Stimulated activated CD8-positive, alpha-beta memory T cell treated with anti-CD3 and anti-CD28 coated beads, Interleukin-12 subunit alpha, Interleukin-12 subunit beta, amount 100 ng/mL, for 24 hours (primary cell): ENCODE data around the gene NKX2-1.

ENCODE experiments used
- DNase-seq: peaks from one replicate; pipeline ENCODE4 v3.0.0-alpha.2; 2020; ENCODE audit errors: extremely low read depth

The NKX2-1 gene

DNA sequence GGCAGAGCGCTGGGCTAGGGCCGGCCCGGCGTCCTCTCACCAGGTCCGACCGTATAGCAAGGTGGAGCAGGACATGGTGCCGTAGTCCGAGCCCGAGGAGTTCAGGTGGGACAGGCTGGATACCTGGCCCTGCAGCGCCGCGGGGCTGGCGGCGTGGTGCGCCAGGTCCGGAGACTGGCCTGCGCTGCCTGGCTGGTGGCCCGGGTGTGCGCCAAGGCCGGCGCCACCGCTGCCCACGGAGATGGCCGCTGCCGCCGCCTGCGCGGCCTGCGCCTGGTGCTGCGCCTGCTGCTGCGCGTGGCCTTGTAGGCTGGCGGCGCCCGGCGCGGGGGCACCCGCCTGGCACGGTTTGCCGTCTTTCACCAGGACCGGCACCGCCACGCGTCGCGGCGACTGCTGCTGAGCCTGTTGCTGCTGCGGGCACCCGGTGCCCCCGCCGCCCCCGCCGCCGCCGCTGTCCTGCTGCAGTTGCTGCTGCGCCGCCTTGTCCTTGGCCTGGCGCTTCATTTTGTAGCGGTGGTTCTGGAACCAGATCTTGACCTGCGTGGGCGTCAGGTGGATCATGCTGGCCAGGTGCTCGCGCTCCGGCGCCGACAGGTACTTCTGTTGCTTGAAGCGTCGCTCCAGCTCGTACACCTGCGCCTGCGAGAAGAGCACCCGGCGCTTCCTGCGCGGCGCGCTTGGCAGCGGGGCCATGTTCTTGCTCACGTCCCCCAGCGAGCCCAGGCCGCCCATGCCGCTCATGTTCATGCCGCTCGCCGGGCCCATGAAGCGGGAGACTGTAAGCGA is 2.6 kb downstream of the NKX2-1 start:
- DNase-seq = no peak

DNA sequence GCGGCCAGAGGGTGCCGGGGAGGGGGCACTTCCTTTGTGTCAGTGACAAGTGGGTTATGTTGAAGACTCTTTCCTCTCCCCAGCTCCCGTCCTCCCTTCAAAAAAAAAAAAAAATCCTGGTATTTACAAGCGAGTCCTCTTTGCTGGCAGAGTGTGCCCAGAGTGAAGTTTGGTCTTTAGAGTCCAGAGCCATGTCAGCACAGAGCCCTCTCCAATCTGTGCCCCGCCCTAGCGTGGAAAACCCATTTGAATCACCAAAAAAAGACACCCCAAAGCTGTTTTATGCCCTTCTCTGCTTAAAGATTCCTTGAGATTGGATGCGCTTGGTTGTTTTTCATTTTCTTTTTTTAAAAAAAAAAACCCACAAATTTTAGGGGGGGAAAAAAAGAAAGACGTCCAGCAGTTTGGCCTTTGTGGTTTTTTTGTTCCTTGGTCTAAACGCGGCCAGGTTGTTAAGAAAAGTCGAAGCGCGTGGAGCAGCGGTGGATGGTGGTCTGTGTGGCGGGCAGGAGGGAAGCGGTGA is 3.3 kb downstream of the NKX2-1 start:
- no peak for DNase-seq

DNA sequence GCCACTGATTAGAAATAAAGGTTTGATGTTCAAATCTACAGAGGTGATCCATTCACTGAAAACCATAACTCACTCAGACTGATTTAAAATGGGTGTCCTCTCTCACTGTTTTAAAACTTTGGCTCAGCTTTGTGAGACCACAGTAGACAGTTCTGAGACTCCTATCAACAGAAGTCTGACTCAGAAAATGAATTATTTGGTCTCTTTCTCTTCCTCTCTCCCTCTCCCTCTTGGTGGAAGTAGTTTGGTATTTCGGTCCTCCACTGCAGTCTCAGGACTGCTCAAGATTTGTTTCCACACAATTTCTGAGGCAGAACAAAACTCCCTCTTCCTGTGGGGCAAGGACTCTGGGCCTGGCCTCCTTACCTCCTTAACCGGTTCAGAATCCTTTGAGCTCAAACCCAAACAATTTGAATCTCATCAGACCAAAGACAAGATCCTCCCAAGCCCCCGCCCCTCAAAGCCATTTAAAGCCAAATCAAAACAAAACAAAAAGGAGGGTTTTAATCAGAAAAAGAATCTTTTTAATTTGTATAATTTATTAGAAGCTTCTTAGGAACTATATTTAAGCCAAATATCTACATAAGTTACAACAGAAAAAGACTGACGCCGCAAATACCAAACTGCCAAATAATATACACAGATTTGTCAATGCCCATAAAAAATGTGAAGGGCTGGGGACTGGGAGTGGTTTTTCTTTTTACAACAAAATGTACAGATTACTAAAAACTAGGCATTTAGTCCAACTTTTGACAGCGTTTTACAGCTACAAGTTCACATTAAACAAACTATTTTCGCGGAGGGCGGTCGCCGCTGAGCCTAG is 3.9 kb downstream of the NKX2-1 start:
- DNase-seq = no peak

DNA sequence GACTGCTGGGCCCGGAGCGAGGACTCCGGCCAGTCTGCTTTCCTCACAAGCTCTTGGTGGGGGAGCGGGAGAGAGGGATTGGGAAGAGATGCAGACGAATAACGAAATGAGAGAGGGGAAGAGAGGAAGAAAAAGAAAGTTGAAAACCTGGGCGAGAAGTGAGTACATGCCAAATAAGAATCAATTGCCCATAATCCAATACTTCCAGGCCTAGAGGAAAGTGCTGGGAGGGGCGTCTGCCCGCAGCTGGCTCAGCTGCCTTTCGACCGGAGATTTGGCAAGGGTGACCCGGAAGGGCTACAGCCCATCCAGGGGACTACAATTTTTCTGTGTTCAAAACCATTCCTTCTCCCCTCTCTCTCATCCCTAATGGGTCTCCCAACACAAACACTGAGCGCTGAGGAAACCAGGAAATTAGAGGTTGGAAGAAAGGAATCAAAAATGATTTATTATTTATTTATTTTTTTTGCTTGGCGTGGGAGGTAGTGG is 4.9 kb downstream of the NKX2-1 start:
- no peak for DNase-seq

DNA sequence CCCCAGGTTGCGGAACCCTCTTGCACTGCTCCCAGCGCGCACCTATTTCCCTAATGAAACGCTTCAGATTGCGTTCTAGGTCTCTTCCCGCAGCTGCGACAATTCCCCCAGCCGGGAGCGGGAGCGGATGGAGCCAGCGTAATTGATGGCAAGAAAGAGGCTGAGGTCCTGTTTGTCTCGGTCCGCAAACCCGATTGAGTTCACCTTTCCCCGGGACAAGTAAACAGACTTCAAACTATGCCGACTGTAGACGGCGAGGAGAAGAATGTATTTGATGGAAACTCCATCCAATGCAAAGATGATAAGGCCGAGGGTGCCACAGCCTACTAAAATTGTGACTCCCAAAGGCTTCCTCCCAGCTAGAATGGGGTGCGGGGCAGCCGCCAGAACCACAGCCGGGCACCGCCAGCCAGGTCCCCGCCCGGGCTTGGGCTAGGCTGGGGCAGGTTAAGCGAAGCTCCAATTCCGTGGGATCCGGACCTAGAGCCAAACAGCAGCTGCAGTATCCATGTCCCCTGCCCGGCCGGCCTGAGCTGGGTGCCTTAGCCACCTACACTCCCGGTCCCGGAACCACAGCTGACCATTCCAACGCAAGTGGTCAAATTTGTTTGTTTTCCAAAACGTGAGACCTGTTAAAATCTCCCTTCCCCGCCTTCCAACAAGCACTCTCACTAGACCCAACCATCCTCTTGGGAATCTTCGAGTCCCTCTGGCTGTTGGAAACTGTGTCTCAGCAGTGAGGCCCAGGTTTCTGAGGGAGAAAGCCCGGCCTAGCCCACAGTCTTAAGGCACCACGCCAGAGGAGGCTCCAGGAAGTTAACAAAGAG is 5.5 kb downstream of the NKX2-1 start:
- DNase-seq = no peak

DNA sequence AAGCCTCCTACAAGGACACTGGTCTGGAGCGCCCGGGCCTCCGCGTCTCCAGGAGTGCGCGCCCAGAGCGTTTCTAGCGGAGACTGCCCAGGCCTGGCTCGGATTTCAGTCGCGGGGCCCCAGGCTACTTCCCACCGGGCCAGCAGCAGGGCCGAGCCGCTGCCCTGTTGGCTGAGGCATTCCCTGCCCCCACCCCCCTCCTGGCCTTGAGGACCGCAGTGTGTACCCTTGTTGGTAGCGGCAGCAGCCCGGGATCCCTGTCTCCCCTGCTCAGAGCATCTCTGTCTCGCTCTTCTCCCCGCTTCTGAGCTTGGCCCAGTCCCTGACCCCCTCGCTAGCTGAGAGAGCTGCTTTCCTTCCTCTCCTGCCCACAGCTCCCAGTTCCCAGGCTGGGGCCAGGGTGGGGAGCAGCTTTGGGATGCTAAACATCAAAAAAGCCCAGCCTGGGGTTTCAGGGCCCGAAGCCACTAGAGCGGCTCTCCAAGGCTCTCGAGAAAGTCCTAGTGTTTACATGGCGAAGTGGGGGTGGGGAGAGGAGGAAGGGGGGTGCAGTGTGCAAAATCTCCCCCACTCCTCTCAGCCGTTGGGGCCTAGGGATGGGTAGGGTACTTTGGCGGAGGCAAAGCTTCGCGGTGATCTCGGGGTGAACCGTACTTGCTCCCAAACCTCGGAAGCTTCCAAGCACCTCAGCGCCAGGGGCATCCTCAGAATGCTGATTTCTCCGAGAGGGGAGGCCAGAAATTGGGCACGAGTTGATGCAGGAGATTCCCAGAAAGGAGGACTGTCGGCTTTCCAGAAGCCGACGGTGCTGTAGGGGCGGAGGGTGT is 6.4 kb downstream of the NKX2-1 start:
- no peak for DNase-seq

DNA sequence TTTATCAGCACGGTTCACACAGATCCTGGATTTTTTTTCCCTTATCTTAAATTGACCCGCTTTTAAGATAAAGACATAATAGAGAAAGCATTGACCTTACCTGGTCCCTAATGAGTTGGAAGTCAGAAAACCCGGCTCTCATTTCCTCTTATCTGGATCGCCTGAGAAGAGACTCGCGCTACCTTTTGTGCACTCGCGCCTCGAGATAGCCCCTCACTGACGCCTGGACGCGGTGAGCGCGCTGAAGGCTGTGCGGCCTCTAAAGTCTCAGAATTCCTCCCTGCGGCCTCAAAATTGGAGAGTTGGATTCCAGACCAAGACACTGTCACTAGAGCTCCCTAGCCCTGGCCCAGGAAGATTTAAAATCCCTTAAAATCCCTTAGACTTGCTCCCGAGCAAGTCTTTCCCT is 7.0 kb downstream of the NKX2-1 start:
- DNase-seq = no peak

DNA sequence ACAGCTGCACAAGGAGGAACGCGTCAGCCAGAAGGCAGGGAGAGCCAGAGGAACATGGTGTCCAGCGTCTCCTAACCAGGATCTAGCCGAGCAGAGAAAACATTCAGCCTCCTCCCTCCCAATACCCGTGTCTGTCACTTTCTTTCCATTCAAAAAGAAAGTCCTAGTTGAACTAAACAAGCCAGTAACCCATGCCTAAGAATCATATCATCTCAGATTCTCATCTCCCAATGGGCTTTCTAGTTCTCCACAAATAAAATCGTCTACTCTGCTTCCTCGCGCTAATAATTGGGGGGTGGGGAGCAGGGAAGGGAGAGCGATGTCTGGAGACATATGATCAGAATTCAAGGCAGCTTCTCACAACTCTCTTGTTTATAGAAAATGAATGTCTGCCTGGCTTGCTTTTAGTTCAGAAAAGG is 7.4 kb downstream of the NKX2-1 start:
- no peak for DNase-seq

DNA sequence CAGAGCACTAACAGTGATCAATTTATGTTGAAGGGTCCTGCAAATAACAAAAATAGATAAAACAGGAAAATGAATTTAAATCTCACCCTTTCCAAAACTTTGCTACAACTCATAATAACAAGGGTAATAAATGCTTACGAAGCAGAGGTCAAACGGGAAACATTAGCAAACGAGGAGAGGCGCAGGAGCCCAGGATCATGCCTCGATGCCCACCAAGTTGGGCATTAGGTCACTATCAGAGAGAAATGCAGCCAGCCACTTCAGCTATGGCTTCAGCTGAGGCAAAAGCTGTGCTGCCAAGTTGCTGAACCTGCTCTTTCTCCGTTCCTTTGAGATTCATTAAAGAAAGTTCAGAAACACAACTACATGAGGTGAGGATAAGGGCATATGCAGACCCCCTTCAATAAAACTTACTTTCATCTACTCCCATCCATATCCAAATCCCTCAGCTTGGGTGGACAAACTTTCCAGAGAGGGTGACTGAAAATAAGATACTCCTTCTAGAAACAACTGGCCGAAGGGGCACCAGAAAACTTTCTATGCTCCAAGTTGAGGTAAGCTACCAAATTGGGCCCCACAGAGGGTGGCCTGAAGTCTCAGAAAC is 7.9 kb downstream of the NKX2-1 start:
- DNase-seq = no peak

DNA sequence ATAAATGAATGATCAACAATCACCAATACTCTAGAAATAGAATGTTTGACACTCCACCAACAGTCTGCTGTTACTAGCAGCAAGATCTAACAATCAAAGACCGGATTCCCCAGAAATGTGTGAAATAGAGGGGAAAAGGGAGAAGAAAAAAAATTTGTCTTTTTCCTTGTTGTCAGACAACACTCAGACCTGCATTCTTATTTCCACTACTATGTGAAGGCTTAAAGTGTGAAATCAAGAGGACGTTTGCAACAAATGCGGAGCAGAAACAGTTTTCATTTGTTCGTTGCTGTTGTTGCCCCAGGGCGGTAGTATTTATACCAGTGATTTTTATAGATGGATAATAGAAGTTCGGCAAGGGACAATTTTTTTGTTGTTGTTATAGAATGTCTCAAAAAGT is 9.2 kb downstream of the NKX2-1 start:
- no peak for DNase-seq

DNA sequence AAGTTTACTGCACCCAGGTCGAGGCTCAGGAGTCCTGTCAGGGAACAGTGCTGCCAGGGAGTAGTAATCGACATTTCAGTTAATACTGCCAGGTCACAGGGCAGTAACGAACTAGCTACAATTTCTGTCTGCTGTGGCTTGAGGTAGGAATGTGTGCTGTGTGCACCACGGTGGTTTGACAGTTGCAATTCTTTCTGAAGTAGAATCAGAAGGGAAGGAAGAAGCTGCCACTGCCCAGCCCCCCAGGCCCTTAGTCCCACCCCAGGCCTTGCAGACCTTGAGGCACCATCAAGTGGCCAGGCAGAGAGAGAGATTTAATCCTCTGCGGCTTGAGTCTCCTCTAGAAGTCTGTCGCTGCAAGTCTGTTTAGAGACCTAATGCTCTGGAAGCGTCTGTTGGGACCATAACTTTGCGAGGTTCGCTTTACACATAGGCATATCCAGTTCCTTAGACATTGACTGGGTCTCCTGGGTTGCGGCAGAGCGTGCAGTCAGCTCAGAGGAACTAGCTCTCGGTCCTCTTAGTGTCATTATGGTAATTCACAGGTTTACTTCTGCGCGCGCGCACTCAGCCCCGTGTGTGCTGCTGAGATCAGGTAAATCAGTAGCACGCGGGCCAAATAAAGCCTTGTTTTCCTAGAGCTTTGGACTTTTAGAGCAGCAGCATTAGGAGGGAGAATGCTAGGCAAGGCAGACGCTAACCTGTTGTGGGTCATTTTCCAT is 9.8 kb downstream of the NKX2-1 start:
- no peak for DNase-seq

DNA sequence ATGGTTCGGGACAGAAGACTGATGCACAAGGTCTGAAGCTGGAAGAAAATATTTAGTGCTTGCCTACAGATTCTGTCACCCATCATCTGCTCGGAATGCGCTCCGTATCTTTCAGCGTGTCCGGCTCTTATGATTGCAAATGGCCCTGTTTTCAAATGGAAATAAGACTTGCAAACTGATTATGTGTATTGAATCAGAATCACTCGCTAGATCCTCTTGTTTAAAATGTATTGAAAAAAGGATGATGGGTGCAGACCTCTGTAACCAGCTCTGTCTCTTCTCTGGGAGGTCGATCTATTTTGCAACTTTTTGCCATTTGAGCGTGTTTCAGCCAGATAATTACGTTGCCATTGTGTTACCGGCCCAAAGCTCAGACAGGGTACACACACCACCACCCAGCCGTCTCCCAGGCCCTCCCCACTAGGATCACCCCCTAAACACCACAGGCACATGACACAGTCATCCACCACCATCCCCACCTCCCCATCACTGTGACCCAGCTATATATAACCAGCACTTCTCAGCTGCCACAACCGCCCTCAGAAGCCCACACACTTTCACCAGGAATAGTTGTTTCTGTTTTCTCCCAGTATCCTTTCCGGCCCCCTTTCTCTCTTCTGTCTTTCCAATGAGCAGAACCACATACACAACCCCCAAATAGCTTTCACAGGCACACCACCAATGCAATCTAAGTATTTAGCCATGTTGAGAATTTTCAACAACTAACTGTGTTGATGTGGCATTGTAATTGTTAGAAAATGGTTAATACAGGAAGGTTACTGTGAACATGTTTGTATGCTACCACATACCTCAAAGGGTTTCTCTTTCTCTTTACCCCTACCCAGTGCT is 10.7 kb downstream of the NKX2-1 start:
- DNase-seq = no peak

DNA sequence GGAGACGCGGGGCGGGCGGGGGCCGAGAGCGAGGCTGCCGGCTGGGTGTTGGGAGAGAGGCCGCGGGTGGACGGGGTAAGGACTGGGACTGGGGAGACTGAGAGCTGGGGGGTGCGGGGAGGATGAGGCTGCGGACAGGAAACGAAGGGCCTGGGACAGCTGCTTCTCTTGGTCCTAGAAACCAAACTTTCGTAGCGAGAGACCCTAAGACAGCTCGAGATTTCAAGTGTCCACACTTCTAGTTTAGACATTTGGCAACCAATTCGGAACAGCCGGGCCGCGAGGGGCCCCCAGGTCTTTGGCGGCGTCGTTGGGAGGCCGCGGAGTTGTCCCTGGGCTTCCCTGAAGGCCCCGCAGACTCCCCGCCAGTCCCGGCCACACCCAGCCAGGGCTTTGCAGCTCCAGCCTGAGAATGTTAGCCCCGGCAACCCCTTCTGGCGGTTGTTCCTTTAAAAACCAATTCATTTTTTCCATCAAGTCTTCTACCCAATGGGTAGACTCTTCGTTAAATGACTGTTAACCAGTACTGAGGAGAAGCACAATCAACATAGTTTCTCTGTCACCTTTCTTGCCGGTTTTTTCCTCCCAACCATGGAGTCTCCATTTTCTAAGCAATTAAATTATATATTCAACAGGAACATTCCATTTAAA is 11.5 kb downstream of the NKX2-1 start:
- DNase-seq = no peak

DNA sequence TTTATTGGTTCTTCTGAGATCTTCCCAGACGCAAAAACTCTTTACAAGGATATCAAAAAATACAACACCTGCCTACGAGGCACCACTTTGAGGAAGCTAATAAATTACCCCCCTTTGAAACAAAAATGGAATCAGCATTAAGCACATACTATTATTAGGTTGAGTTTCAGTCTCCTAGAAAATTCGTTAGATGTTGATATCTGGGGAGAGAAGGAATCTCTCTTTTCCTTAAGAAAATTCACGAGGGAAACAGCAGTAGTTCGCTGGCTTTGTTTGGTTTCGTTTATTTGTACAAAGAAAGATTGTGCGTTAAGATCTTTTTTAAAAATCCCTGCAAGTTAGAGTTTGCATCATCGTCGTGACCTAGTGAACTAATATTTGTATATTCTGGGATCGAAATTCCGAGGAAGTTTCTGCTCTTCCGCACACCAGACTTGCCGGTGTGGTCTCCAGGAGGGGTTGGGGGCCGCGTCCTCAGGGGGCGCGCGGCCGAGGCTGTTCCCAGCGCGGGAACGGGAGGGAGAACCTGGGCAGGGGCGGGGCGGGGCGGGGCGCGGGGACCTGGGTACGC is 12.1 kb downstream of the NKX2-1 start:
- no peak for DNase-seq

DNA sequence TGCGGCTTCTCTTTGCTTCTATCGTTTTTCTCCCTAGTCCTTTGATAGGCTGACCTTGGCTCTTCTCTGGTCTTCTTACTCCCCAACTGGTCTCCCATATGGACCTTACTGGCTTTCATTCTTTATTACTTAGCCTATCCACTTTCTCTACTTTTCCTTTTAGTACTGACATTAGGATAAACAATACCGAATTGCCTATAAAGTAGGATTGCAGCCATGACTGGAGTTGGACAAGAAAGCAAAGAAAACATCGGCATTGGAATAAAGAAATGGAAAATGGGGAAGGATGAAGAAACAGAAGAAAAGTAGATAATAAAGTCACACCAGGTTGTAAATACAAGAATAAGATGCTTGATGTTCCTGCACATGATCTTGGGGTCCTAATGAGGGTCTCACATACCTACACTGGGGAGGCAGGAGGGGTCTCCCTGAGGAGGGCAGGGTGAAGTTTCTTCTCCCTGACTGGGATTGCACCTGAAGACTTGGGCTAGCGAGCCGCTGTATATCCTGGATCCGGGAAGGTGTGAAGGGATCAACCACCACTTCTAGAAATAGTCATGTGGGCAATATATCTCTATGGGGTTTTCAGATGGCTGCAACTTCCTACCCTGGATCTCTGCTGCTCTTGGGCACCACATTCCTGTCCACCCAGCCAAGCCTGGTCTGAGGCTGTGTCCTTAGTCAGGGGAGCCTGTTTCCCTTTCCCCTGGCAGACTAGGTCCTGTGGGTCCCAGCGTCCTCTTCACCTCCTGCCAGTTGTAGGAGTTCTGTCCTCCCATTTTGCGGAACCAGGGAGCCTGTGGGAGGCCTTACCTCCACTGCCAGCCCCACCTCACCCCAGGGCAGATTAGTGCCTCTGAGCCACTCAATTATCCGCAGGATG is 13.1 kb downstream of the NKX2-1 start:
- DNase-seq = no peak

DNA sequence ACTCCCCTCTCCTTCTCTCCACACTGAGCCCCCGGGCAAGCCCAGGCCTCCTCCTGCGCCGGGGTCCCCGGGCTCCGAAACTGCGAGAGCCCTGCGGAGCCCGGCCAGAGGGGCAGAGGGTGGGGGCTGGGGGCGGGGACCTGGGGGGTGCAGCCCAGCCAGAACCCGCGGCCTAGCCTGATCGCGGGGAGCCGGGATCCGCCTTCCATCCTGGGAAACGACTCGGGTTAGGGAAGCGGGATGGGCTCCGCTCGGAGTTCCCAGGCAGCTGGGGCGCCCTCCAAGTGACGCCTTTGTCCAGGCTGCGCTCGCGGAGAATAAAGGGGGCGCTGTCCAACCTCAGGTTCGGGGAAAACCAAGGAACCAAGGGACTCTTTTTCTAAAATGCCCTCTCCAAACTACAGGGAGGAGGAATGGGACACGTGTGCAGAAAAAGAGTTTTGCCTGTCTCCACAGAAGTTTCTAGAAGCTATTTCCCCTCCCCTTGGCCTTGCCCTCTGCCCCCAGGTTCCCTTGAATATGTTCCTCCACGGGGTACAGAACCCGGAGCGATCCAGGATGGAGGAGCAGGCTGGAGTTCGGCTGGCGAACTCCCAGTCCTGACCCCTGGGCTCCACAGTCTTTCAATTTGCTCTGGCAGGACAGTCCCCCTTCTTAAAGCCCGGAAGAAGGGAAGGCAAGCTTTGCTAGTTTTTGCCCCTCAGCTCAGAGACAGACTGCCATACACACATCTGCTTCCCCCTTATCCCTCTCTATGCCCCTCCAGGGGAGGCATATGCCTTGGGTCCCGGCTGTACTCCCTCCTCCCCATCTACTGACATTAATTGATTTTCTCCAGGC is 13.9 kb downstream of the NKX2-1 start:
- no peak for DNase-seq
